ENCODE data around the gene ZBBX.

- TF ChIP-seq JUN (IDR thresholded peaks at IDR 0.05) (no peak), MYC (IDR thresholded peaks at IDR 0.05; ENCODE audit: borderline replicate concordance, low read length) (no peak), CTCF (IDR thresholded peaks at IDR 0.05) (no peak), RFX5 (IDR thresholded peaks at IDR 0.05) (no peak)
These were observed 92.8 kb downstream of the ZBBX start for GRCh38 chr3:167287308-167287707.

Data from A549 (cell line).